Stimulated activated CD8-positive, alpha-beta memory T cell treated with anti-CD3 and anti-CD28 coated beads, Interleukin-7, amount 100 ng/mL, for 4 hours (primary cell): ENCODE measurements around the gene RANBP3L.
"Not testable (repeated sequence)": the region's sequence is repeated elsewhere in the genome, so short reads cannot be mapped to it uniquely, and the experiment has no call there.

ENCODE experiments used
- DNase-seq, 2 donors: peaks; one replicate each; pipeline ENCODE4 v3.0.0-alpha.2; 2020; ENCODE audit warnings: low read depth in 2 of 2

The RANBP3L gene

GRCh38 chr5:36285837-36286615 is 15.7 kb downstream of the RANBP3L start:
- no peak for DNase-seq

GRCh38 chr5:36283775-36284174 is 17.9 kb downstream of the RANBP3L start:
- DNase-seq, result not testable (repeated sequence)

DNA sequence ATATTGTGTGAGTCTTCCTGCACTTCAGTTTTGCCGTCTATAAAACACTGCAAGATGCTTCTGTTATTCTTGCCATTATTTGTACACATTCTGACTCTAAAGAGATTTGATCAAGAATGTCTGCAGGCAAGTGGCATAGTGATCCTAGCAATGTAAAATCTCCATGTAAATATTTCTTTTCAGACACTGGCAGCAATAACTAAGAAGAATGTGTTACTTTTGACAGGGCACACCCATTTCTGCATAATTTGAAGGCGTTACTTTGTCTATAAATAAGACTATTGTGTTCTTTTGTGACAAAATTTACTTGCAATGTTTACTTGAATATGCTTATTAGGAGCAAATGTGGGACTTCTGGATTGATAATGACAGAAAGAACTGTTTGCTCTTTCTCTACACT is 20.1 kb downstream of the RANBP3L start:
- DNase-seq, result no peak

DNA sequence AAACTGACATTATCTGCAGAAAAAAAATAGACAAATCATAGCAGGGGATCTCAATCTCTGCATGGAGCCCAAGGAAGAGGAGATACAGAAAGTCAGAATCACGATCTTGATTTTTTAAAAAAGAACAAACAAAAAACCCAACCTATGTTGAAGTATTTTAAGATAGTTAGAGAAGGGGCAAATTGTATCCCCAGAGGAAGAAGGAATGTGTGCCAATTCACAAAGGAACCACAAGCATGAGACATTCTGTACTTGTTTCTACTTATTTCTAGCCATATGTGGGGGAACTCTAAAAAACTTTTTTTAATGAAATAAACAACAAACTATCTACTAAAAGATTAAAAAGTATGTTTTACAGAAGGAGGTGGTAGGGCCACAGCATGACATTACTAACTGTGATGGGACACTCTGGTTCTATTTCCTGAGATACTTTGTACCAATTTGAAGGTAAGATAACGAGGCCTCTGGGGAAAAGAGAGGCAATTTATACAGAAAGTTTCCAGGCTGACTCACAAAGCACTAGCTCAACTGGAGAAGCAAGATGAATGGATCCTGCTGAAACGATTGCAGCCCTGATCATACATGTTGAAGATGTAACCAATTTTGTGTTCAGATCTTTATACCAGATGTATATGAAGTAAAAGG is 22.5 kb downstream of the RANBP3L start:
- no peak for DNase-seq

- DNase-seq, result no peak
Observed at GRCh38 chr5:36277521-36278176, 24.1 kb downstream of the RANBP3L start.

GRCh38 chr5:36276864-36277263 is 24.8 kb downstream of the RANBP3L start:
- no peak for DNase-seq

DNA sequence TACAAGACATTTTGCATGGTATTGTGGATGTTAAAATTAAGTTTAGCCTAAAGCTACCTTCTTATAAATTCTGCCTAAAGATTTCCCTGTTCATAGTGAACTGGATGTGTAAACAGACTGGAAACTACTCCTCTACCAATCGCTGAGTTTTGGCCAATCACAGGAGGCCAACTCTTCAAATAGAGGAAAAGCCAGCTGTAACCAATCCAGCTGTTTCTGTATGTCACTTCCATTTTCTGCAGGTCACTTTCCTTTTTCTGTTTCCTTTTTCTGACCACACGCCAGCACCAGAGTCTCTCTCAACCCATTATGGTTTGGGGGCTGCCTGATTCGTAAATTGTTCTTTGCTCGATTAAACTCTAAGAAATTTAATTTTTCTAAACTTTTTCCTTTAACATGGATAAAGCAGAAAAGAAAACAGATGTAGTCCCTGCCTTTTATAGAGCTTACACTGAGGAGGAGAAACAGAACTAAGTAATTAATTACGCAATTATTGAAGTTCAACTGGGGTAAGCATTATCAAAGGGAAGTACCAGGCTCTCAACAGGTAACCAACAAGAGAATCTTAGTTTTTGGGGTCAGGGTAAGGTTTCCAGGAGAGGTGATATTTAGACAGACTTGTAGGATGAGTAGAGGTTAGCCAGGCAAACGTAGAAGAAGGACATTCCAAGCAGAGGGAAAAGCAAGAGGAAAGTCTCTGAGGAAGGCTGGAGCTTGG is 27.7 kb downstream of the RANBP3L start:
- DNase-seq, result no peak

GRCh38 chr5:36272136-36272690 is 29.5 kb downstream of the RANBP3L start:
- DNase-seq, result no peak

- DNase-seq, result no peak
Observed at GRCh38 chr5:36270876-36271575, 30.7 kb downstream of the RANBP3L start.

- DNase-seq, result no peak
Observed at GRCh38 chr5:36270175-36270574, 31.5 kb downstream of the RANBP3L start.

GRCh38 chr5:36269478-36269877 is 32.2 kb downstream of the RANBP3L start:
- DNase-seq, result no peak

DNA sequence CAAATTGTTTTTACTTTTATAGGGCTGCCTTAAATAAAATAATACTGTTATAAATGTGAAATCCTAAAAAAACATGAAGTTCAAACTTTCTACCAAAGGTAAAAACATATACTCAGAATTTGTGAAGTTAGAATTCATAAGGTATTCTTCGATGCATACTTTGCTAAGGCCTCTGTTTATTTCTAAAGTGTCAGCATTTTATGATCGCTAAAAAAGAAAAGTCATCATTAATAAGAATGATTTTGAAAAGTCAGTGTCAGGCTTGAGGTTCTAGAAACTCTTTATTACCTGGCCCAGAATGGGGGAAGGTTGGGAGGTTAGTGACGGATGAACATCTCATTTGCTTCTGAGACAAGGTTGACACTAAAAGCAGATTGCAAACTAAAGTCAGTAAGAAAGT is 33.8 kb downstream of the RANBP3L start:
- DNase-seq, result no peak

GRCh38 chr5:36264202-36264760 is 37.4 kb downstream of the RANBP3L start:
- no peak for DNase-seq

DNA sequence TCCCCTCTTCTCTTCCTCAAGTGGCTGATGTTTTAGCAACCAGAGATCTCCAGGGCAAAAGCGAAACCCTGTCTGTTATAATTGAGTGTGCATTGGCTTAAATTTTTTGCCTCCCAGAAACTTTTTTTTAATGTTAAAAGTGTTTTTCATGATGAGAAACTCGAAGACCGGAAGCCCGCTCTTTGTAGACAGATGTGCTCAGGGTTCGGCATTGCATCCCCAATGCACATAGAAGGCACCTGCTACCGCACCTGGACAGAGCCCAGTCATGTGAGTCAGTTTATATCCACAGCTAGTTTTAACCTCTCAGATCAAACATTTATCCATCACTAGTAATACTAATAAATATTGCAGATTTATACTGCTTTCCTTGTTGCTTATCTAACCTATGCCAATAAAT is 40.5 kb downstream of the RANBP3L start:
- no peak for DNase-seq

- DNase-seq, result no peak
Observed at GRCh38 chr5:36253575-36253974, 48.1 kb downstream of the RANBP3L start.

DNA sequence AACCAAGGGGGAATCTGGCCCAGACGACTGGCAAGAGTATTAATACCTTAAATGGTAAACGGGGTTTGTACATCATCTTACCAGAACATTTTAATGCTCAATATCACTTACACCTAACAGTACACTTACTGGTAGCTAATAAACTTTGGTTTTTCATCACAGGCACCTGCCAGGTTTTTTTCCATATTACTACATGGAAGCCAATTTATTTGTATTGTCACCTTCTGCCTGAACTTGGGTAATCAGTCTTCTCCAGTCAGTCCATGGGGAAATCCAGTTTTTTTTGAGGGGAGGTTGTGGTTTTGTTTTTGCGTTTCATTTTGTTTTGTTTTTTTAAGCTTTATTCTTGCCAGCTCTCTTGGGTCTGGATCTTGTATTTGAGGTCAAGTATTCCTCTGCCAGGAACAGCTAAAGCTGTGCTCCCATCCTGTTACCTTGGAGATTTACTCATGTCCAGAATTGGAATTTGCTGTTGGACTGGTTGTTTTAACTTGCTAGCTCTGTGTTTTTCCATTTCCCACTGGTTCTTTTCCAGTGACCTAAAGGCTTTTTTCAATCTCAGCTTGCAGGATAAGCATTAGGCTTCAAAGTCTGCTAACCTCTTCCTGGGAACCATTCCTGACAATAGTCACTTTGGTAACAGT is 48.9 kb downstream of the RANBP3L start:
- no peak for DNase-seq

DNA sequence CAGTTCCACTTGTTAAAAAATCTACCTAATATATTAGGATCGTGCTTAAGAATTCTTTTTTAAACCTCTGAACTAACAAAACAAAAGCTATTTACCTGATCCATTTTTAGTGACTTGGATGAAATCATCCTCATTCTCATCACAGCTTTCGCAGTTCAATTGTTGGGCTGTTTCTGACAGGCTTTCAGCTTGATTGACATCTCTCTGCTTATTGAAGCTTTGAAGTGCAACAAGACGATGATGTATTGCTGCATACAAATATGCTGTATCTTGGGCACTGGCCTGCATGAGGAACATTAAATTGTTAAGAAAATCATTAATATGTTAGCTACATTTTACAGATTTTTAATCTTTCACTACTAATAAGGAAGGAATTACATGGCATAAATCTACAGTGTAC is 50.5 kb downstream of the RANBP3L start:
- no peak for DNase-seq

DNA sequence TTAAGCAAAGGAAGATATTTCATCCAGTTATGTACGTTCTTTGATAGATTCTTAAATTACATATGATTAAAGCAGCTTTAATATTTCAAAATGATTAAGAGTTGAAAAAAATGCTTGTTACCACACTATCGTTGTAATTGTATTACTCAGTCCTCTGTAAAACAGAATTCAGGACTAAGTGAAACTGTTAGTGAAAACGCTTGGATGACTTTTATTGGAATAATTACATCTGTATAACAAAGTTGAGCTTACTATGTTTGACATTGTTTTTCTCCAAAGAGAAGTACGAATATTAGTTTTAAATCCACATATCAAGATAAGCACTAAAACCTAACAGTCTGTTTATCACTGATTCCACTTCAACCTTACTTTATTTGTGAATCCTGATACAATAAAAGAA is 51.3 kb downstream of the RANBP3L start:
- no peak for DNase-seq

DNA sequence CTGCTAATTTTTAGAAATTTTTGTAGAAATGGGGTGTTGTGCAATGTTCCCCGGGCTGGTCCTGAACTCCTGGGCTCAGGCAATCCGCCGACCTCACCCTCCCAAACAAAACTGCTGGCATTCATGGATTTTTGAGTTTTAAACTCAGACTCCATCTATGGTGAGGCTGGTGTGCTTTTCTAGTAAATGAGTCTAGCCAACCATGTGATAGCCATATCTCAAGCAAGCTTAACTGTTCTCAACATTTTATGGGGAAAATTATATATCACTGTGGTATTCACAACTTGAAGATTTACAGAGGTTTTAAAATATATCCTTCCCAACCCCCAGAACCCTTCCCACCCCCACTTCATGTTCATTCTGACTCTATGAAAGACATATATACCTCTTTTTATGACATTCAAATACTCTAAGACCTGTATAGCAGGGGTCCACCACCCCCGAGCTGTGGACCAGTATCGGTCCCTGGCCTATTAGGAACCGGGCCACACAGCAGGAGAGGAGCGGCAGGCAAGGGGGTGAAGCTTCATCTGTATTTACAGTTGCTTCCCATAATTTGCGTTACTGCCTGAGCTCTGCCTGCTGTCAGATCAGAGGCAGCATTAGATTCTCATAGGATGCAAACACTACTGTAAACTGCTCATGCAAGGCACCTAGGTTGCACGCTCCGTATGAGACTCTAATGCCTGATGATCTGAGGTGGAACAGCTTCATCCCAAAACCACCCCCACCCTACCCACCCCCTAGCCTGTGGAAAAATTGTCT is 55.5 kb downstream of the RANBP3L start:
- DNase-seq, result no peak

GRCh38 chr5:36244076-36244475 is 57.6 kb downstream of the RANBP3L start:
- DNase-seq, result no peak
